Renal cortical epithelial cell (primary cell): ENCODE results near the gene RNF182. TPM values are rescaled to one million over a fixed set of nuclear protein-coding genes. Genes with fewer than 3 reads are reported as not detected.
"Not testable (repeated sequence)": the region's sequence is repeated elsewhere in the genome, so short reads cannot be mapped to it uniquely, and the experiment has no call there.

Source experiments
- DNase-seq: peaks from one replicate; pipeline ENCODE4 v3.0.0-alpha.2; 2011; ENCODE audit warnings: low read depth
- total RNA-seq: library from RNA; depleted of rRNA; stranded (reverse); fragments of >200 nt; gene quantifications from 2 replicates; pipeline ENCODE4 v1.2.3, GENCODE V29; 2014

The RNF182 gene
- total RNA-seq, 1 donor from 2014 or later: 17.7 TPM

DNA sequence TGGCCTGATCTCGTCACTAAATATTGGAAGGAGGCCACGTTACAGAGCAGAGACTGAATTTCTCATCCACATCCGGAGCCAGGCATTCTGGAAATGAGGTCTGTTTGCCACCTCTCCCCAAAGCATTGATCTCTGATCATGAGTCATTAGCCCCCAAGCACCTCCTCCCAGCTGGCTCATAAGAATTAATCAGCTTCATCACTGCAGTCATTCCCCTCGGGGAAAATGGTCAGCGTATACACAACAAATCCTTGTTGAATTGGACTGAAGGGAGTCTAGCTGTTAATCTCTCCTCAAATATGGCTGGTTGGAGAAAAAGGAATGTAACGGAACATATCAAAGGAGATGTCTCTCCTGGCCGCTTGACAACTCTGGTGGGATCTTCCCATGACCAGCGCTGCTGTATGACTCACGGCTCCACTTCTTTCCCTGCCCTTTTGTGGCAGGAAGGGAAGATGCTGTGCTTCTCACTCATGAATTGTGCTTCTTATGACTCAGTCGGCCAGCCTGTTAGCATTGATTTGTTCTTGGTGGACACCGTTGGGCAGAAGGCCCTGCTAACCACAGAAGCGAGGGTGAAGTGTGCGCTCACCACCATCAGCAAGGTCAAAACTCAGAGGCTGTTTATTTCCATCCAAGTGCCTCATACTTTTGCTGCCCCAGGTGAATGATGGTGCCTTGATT, 76.7 kb downstream of the RNF182 start:
- DNase-seq: peak; percentile 97

DNA sequence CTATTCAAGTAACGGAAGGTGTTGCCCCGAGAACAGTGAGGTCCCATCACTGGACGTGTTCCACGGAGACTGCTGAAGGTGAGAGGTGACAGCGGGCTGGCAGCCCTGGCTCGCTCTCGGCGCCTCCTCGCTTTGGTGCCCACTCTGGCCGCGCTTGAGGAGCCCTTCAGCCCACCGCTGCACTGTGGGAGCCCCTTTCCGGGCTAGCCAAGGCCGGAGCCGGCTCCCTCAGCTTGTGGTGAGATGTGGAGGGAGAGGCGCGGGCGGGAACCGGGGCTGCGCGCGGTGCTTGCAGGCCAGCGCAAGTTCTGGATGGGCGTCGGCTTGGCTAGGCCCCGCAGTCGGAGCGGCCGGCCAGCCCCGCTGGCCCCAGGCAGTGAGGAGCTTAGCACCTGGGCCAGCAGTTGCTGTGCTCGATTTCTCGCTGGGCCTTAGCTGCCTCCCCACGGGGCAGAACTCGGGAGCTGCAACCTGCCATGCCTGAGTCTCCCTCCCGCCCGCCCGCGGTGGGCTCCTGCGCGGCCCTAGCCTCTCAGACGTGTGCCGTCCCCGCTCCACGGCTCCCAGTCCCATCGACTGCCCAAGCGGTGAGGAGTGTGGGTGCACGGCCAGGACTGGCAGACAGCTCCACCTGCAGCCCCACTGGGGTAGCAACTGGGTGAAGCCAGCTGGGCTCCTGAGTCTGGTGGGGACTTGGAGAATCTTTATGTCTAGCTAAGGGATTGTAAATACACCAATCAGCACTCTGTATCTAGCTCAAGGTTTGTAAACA, 77.6 kb downstream of the RNF182 start:
- DNase-seq: no peak

DNA sequence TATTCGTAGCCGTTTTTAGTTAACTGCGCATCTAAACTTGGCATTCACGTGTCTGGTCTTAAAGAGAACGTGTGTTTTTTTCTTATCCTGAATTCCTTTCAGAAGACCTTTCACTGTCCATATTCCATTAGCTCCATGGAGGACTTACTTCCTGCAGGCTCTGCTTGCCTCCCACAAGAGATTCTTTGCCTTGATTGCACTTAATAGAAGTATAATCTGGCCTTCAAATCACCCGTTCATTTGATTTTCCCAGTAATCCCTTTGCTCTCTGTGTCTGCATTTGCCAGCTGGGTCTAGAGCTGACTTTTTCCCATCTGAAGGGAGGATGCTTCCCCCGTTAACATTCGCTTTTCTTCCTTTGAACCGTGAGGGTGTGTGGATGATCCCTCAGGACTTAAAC, 79.5 kb downstream of the RNF182 start:
- DNase-seq: no peak

DNA sequence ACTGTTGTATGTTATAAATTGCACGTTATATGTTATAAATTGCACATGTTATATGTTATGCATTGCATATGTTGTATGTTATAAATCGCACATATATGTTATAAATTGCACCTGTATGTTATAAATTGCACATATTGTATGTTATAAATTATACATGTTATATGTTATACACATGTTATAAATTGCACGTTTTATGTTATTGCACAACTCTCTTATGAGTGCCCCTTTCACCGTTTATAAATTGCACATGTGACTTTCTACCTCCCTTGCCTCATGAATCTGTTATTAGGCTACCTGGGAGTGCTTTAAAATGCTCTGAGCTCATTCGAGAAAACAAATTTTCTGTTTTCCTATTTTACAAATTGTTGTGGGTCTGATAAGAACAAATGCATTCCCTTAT, 84.1 kb downstream of the RNF182 start:
- no peak for DNase-seq

DNA sequence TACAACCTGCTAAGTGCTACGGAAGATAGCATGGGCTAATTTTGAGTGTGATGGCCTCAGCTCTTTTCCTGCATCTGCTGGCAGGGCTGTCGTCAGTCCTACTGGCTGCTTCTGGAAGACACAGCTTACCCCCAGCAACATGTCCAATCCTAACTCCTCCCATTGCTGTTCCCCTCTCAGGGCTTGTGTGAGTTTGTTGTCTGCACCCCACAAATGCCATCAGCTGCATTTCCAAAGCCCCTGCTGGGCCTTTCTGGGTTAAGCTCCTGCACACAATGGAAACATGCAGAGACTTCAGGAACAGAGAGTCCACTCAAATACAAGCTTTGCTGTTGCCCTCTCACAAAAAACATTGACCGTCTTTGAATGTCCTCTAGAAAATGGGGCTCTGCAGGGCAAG, 84.7 kb downstream of the RNF182 start:
- no peak for DNase-seq

DNA sequence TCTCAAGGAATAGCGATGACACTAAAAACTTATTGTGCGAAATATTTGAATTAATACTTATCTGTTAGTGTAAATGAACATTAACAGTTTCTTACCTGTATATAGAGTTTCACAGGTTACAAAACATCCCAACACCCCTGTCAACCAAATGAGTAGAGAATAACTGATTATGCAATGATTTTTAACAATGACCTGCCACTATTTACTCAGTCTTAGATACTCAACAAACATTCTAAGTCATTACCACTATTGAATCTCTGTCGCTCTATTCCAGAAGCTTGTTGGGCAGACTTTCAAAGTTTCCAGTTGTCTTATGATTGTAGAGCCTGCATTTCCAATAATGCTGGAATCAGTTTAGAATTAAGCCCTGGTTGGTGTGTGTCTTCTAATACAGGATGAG, 85.5 kb downstream of the RNF182 start:
- DNase-seq: no peak

DNA sequence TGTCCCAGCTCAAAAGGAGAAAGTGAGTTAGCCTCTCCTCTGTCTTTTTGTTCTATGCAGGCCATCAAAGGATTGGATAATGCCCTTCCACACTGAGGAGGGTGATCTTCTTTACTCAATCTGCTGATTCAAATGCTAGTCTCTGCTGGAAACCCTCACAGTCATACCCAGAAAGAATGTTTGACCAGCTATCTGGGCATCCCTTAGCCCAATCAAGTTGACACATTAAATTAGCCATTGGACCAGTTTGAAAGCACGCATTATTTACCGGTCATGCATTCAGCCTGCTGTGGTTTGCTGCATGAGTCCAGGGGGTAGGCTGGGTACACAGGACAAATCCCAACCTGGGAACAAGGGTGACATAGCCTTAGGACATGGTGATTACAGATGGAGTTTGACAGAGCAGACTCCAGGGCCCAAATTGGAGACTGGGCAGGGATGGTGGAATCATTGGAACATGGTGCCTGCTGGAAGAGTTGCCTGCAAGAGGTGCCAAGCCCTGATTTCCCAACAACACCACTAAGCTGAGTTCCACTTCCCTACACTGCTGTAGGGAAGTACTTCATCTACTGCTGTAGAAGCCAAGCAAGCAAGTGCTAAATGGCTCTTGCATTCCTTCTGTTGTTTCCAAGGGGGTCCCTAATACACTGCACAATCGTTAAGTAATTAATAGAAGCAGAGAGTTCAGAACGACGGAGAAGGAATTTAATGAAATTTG, 87.7 kb downstream of the RNF182 start:
- DNase-seq: no peak

DNA sequence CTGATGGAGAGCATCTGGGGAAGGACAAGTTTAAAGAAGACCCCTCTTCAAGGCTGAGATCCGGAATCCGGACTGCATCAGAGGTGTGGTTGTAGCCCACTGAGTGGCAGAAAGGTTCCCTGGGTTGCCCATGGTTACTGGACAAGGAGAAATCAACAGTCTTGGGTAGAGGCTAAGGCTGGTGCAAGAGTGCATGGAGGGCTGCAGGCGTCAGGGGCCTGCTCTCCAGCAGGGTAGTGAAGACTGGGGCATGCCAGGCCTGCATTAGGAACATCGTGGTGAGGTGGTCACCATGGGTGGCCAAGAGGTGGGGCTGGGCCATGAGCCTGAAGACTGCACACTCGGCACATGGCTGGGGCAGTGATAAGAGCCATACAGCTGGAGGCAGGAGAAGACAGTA, 91.2 kb downstream of the RNF182 start:
- no peak for DNase-seq

DNA sequence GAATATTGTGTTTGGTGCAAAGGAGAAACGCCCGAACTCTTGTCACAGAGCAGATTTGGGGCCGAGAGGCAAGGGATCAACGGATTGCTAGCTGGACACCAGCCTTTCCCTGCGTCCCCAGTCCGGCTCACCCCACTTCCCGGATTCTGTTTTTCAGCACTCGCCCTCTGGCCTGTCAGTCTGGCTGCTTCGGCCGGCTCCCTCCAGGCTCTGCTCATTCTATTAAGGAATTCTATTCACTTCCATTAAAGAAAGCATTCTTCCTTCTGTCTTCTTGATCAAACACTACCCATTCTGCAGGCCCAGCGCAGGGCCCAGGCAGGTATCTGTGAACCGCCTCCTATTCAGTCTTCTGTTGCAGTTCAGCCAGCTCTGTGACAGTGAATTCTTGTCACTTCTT, 91.7 kb downstream of the RNF182 start:
- no peak for DNase-seq

DNA sequence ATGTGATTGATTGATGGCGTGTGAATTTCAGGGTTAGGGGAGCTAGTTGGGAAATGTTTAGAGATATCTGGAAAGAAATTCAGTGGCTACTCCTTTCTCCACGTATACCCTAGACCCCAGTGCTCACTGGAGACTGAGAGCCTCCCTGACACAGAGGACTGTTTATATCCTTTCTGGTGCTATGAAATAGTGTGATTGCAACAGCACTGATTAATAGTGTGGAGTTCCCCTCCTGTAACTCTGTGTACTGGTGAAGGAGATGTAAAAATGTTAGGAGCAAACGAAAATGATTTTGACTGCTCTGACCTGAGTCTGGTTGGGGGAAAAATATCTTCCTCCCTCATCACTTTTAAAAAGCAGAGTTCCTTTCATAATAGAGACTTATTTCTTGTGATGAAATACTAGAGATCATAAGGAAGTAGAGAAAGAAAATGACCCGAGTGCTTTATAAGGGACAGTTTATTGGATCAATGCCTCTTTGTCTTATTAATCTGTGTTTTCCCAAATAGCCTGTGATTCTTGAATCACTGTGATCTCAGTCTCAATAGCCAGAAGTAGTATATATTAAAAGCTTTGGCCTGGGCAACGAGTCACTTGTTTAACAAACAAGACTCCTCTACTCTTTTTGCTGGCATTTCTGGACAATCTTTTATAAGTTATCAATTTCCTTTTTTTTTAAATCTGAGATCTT, 92.3 kb downstream of the RNF182 start:
- peak; percentile 67 for DNase-seq

DNA sequence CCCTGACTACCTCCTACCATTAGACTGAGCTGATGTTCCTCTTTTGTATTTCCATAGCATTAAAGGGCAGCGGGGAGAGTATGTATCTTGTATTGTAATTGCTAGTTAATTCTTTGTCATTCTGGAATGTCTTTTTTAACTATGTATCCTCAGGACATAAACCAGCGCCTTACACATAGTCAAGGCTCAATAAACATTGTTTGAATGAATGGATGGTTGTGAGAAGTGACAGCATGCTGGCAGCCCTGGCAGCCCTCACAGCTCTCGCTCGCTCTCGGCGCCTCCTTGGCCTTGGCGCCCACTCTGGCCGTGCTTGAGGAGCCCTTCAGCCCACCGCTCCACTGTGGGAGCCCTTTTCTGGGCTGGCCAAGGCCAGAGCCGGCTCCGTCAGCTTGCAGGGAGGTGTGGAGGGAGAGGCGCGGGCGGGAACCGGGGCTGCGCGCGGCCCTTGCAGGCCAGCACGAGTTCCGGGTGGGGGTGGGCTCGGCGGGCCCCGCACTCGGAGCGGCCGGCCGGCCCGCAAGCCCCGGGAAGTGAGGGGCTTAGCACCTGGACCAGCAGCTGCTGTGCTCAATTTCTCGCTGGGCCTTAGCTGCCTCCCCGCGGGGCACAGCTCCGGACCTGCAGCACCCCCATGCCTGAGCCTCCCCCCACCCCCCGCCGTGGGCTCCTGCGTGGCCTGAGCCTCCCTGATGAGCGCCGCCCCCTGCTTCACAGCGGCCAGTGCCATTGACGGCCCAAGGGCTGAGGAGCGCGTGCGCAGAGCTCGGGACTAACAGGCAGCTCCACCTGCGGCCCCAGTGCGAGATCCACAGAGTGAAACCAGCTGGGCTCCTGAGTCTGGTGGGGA, 93.1 kb downstream of the RNF182 start:
- DNase-seq: no peak

DNA sequence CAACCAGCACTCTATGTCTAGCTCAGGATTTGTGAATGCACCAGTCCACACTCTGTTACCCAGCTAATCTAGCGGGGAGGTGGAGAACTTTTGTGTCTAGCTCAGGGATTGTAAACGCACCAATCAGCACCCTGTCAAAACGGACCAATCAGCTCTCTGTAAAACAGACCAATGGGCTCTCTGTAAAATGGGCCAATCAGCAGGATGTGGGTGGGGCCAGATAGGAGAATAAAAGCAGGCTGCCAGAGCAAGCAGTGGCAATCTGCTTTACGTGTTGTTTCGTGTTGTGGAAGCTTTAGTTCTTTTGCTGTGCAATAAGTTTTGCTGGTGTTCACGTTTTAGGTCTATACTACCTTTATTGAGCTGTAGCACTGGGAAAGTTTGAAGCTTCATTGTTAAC, 93.8 kb downstream of the RNF182 start:
- DNase-seq: not testable (repeated sequence)

DNA sequence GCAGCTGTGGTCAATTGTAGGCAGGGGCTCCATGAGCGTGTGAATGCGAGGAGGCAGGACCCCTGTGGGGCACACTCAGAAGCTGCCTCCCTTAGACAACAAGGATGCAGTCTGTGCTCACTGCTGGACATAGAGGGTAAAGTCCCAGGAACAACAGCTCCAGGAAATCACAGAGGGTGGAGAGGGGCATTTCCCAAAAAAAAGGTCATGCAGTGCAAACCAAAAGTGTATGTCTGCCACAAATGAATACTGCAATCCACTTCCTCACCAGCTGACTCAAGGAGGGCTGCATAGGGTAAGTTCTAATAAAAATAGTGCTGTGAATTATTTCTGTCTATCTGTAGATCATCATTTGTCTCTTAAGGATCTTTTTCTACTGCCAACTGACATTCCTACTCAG, 95.8 kb downstream of the RNF182 start:
- DNase-seq: no peak

DNA sequence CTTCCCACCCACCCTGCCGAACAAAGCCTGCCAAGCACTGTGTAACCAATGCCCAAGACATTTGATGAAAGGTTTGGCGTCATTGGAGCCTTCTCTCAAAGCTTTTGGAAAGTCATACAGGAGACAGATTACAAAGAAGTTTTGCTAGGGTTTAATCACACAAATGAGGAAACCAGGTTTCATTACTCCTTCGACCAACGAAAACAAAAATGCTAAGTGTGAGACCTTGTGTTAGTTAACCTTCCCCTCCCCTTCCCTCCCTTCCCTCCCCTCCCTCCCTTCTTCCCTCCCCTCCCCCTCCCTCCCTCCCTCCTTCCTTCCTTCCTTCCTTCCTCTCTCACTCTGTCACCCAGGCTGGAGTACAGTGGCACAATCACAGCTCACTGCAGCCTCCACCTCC, 96.7 kb downstream of the RNF182 start:
- DNase-seq: no peak

DNA sequence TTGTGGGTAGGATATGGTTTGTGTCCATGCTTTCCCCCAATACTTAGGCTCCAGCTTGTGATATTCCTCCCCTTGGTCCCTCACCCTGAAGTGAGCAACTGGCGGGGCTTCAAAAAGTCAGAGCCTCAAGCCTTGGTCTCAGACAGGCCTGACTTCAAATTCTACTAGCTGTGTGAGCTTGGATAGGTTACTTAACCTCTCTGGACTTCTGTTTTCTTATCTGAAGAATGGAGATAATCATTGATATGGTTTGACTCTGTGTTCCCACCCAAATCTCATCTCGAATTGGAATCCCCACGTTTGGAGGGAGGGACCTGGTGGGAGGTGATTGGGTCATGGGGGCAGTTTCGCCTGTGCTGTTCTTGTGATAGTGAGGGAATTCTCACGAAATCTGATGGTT, 97.9 kb downstream of the RNF182 start:
- DNase-seq: no peak

DNA sequence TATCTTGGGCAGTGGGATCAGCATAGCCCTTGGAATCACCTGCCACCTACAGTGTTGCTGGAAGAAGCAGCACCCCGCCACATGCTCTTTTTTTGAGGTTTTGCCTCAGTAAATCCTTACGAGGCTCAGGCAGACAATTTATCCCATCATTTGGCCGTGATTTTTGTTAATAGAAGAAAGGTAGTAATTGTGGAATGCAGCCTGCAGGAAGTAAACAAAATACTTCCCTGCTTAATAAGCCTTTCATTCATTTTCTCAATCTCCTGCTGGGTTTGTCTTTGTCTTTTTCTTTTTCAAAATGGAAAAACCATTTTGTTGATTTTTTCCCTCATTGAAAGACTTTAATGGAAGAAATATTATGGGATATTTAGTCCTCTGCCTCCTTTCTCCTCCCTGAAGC, 99.1 kb downstream of the RNF182 start:
- peak; percentile 65 for DNase-seq

DNA sequence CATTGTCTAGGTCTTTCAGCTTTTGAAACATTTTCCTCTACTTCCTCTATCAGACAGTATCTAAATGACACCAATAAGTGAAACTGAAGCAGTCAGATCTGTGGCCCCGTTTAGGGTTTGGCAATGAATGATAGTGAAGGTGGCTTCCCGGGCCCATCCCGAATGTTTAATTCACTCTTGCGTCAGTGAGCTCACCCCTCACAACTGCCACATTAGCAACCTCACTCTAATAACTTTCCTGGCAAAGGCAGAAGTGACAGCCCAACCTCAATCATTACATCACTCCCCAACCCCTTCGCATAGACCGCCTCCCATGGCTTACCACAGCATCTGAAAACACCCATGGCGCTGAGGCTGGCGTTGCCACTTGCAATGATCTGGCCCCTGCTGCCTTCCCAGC, 100.4 kb downstream of the RNF182 start:
- no peak for DNase-seq

DNA sequence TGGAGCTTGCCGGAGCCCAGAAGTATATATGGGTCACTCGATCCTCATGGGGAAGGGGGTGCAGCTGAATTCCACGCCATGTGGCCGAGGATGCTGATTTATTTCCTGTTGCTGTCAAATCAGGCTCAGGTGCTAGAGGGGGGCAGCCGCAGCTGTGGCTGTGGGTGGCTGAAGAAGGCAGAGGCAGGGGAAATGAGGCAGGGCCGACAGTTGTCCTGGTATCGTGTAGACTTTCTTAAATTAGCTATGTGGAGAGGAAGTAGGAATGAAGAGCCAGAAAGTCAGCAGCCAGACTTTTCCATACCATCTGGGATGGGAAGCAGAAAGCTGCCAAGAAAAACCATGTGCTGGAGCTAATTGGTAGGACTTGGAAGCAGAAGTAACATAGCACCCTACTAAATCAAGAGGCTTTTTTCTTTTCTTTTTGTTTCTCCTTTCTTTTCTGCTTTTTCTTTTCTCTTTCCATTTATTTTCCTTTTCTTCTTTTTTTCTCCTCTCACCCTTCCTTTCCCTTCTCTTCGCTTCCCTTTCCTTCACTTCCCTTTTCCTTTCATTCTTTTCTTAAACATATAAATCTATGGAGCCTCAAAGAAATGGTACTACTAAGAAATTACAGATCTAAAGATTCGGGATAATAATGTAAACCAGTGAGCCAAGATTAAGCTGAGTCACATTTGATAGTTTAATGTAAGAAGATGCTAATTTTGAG, 102.2 kb downstream of the RNF182 start:
- DNase-seq: no peak

DNA sequence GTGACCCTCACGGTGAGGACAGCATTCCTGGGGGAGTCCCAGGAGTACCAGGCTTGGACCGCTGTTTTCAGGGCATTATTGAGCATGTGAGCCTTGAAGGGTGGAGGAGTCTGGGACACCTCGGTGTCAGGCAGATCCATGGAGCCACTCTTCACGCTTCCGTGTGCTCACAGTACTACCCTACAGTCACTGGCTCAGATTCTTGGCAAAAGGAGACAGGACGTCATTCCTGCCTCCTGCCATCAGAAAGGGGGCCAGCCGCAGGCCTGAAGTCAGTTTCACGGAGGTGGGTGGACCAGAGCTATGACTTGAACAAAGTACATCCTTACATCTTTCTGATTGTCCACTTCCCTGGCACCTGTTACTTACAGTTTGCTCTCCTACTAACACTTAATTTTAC, 103.9 kb downstream of the RNF182 start:
- DNase-seq: no peak

DNA sequence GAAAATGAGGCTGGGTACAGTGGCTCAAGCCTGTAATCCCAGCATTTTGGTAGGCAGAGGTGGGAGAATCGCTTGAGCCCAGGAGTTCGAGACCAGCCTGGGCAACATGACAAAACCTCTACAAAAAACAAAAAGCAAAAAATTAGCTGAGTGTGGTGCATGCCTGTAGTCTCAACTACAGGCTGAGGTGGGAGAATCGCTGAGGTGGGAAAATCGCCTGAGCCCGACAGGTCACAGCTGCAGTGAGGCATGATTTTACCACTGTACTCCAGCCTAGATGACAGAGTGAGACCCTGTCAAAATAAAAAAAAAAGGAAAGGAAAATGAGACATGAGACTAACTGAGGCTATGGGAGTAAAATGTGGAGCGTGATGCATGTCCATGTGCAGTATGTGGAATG, 104.9 kb downstream of the RNF182 start:
- no peak for DNase-seq
